Fibroblast of mammary gland (primary cell): ENCODE measurements around the gene BCL2L14.

Experiments
- DNase-seq: peaks from one replicate; pipeline ENCODE4 v3.0.0-alpha.2; 2010; ENCODE audit warnings: low read depth
- H3K4me3 ChIP-seq: 2 replicates; pipeline ENCODE4 v1.5.1; 2011; ENCODE audit warnings: low read depth, mild to moderate bottlenecking, low read length, moderate library complexity; ENCODE audit not compliant: control insufficient read depth
- CTCF ChIP-seq: conservative IDR thresholded peaks from 2 replicates; pipeline ENCODE4 v1.5.1; 2011; ENCODE audit warnings: low read depth, low read length, inconsistent platforms; ENCODE audit not compliant: control insufficient read depth, insufficient read depth

The BCL2L14 gene

GRCh38 chr12:12147111-12147510 lies 76.4 kb downstream of the BCL2L14 start:
- DNase-seq, result no peak
- TF ChIP-seq CTCF, result no peak
- no peak overlapping the region for H3K4me3 ChIP-seq
